ENCODE results near the gene DUSP10.
A peak's percentile ranks its signal among the peaks of the same experiment; 100 is the strongest.

The DUSP10 gene

GRCh38 chr1:221741703-221742554 lies at the start of gene DUSP10:
DUSP10 (minus strand) TSS chr1:221742089; CDS start chr1:221739744, 2,345 bp downstream.
- peak; percentile 97 for DNase-seq

- no peak for DNase-seq
Measured at GRCh38 chr1:221788466-221788865, 46.6 kb upstream of the DUSP10 start.

GRCh38 chr1:221786647-221787046 lies 44.8 kb upstream of the DUSP10 start:
- no peak for DNase-seq

- no peak for DNase-seq
Measured at GRCh38 chr1:221783936-221784335, 42.0 kb upstream of the DUSP10 start.

- DNase-seq: no peak
Measured at GRCh38 chr1:221783437-221783836, 41.5 kb upstream of the DUSP10 start.

GRCh38 chr1:221782970-221783369 lies 41.1 kb upstream of the DUSP10 start:
- no peak for DNase-seq

GRCh38 chr1:221782477-221782876 lies 40.6 kb upstream of the DUSP10 start:
- no peak for DNase-seq

- no peak for DNase-seq
Measured at GRCh38 chr1:221781102-221781755, 39.3 kb upstream of the DUSP10 start.

- no peak for DNase-seq
Measured at GRCh38 chr1:221780175-221780574, 38.3 kb upstream of the DUSP10 start.

- DNase-seq: no peak
Measured at GRCh38 chr1:221779771-221780170, 37.9 kb upstream of the DUSP10 start.

- DNase-seq: no peak
Measured at GRCh38 chr1:221778535-221779142, 36.8 kb upstream of the DUSP10 start.

- no peak for DNase-seq
Measured at GRCh38 chr1:221778125-221778524, 36.2 kb upstream of the DUSP10 start.

- DNase-seq: no peak
Measured at GRCh38 chr1:221777431-221778072, 35.7 kb upstream of the DUSP10 start.

- DNase-seq: no peak
Measured at GRCh38 chr1:221776495-221777301, 34.8 kb upstream of the DUSP10 start.

- DNase-seq: no peak
Measured at GRCh38 chr1:221775206-221775605, 33.3 kb upstream of the DUSP10 start.

GRCh38 chr1:221774054-221774842 lies 32.4 kb upstream of the DUSP10 start:
- no peak for DNase-seq

GRCh38 chr1:221773383-221773782 lies 31.5 kb upstream of the DUSP10 start:
- DNase-seq: no peak

- no peak for DNase-seq
Measured at GRCh38 chr1:221772117-221772516, 30.2 kb upstream of the DUSP10 start.

- no peak for DNase-seq
Measured at GRCh38 chr1:221768444-221769066, 26.7 kb upstream of the DUSP10 start.

- DNase-seq: no peak
Measured at GRCh38 chr1:221766210-221766609, 24.3 kb upstream of the DUSP10 start.

- no peak for DNase-seq
Measured at GRCh38 chr1:221765527-221765926, 23.6 kb upstream of the DUSP10 start.
